Stimulated activated effector memory CD8-positive, alpha-beta T cell treated with anti-CD3 and anti-CD28 coated beads, Interleukin-12 subunit alpha, Interleukin-12 subunit beta, amount 100 ng/mL, for 72 hours (primary cell): Measurements from ENCODE around the gene CDH26.
"Not testable (repeated sequence)": the region's sequence is repeated elsewhere in the genome, so short reads cannot be mapped to it uniquely, and the experiment has no call there.

ENCODE experiments used
- ATAC-seq: fragments of 150-1000 bp; cut with Tn5 transposase; 2 replicates; pipeline ENCODE4 v1.10.0; 2021
- DNase-seq, 2 donors: peaks; one replicate each; pipeline ENCODE4 v3.0.0; 2021 to 2022; ENCODE audit warnings: low spot score in 2 of 2
- H3K27ac Mint-ChIP-seq: one replicate; pipeline ENCODE4 v1.8.0; 2022; ENCODE audit warnings: mild to moderate bottlenecking, mixed read lengths
- H3K36me3 Mint-ChIP-seq: one replicate; pipeline ENCODE4 v1.8.0; 2022; ENCODE audit warnings: mild to moderate bottlenecking, mixed read lengths
- H3K4me1 Mint-ChIP-seq: one replicate; pipeline ENCODE4 v1.8.0; 2022; ENCODE audit warnings: mixed read lengths
- H3K4me3 Mint-ChIP-seq: one replicate; pipeline ENCODE4 v1.8.0; 2022; ENCODE audit warnings: mild to moderate bottlenecking, mixed read lengths
- H3K9me3 Mint-ChIP-seq: one replicate; pipeline ENCODE4 v1.8.0; 2022; ENCODE audit warnings: mixed read lengths

CDH26 gene

GRCh38 chr20:60036346-60036745, 78.1 kb downstream of the CDH26 start:
- ATAC-seq, result no peak
- Mint-ChIP-seq H3K4me1 (no peaks in the 10 kb centered on the region), H3K4me3 (no peak overlapping the region), H3K9me3 (no peaks in the 10 kb centered on the region), H3K27ac (no peak overlapping the region), H3K36me3 (no peaks in the 10 kb centered on the region)
- DNase-seq, result no peak

- no peaks in the 10 kb centered on the region for H3K36me3 Mint-ChIP-seq
- peak in 1 of 2 donors; percentile 38 for DNase-seq
- no peak overlapping the region for H3K4me3 Mint-ChIP-seq
- no peaks in the 10 kb centered on the region for H3K9me3 Mint-ChIP-seq
- H3K27ac Mint-ChIP-seq, result no peak overlapping the region
- H3K4me1 Mint-ChIP-seq, result no peaks in the 10 kb centered on the region
- ATAC-seq, result peak; percentile 13
Observed at GRCh38 chr20:60036746-60037499, 78.7 kb downstream of the CDH26 start.

- Mint-ChIP-seq H3K27ac (no peak overlapping the region), H3K36me3 (no peaks in the 10 kb centered on the region), H3K9me3 (no peaks in the 10 kb centered on the region), H3K4me1 (no peaks in the 10 kb centered on the region), H3K4me3 (no peak overlapping the region)
- ATAC-seq, result no peak
- peak in 1 of 2 donors; percentile 10 for DNase-seq
Observed at GRCh38 chr20:60038400-60039008, 80.3 kb downstream of the CDH26 start.

GRCh38 chr20:60039526-60039925, 81.3 kb downstream of the CDH26 start:
- H3K27ac Mint-ChIP-seq, result no peak overlapping the region
- no peaks in the 10 kb centered on the region for H3K36me3 Mint-ChIP-seq
- ATAC-seq, result no peak
- H3K4me3 Mint-ChIP-seq, result no peak overlapping the region
- H3K4me1 Mint-ChIP-seq, result no peaks in the 10 kb centered on the region
- no peaks in the 10 kb centered on the region for H3K9me3 Mint-ChIP-seq
- DNase-seq, result no peak

GRCh38 chr20:60040471-60041162, 82.4 kb downstream of the CDH26 start:
- Mint-ChIP-seq H3K36me3 (no peaks in the 10 kb centered on the region), H3K4me1 (no peaks in the 10 kb centered on the region), H3K4me3 (no peak overlapping the region), H3K27ac (no peak overlapping the region), H3K9me3 (no peaks in the 10 kb centered on the region)
- ATAC-seq, result no peak
- no peak for DNase-seq

- not testable (repeated sequence) for DNase-seq, H3K9me3 Mint-ChIP-seq, ATAC-seq, H3K4me3 Mint-ChIP-seq, H3K36me3 Mint-ChIP-seq, H3K27ac Mint-ChIP-seq, H3K4me1 Mint-ChIP-seq
Observed at GRCh38 chr20:60041436-60042165, 83.4 kb downstream of the CDH26 start.

GRCh38 chr20:60043435-60043834, 85.2 kb downstream of the CDH26 start:
- ATAC-seq (no peak), DNase-seq (no peak)
- Mint-ChIP-seq H3K27ac (no peak overlapping the region), H3K9me3 (no peaks in the 10 kb centered on the region), H3K4me1 (no peaks in the 10 kb centered on the region), H3K4me3 (no peak overlapping the region), H3K36me3 (no peaks in the 10 kb centered on the region)

GRCh38 chr20:60046011-60046413, 87.8 kb downstream of the CDH26 start:
- DNase-seq, result no peak
- Mint-ChIP-seq H3K9me3 (no peaks in the 10 kb centered on the region), H3K27ac (no peak overlapping the region), H3K36me3 (no peaks in the 10 kb centered on the region), H3K4me3 (no peak overlapping the region), H3K4me1 (no peaks in the 10 kb centered on the region)
- ATAC-seq, result no peak

- no peak overlapping the region for H3K27ac Mint-ChIP-seq
- H3K4me1 Mint-ChIP-seq, result no peaks in the 10 kb centered on the region
- H3K4me3 Mint-ChIP-seq, result no peak overlapping the region
- no peaks in the 10 kb centered on the region for H3K9me3 Mint-ChIP-seq
- H3K36me3 Mint-ChIP-seq, result no peaks in the 10 kb centered on the region
- ATAC-seq, result no peak
- no peak for DNase-seq
Observed at GRCh38 chr20:60046436-60046835, 88.2 kb downstream of the CDH26 start.

- DNase-seq (no peak), ATAC-seq (no peak)
- H3K4me1 Mint-ChIP-seq, result no peaks in the 10 kb centered on the region
- no peak overlapping the region for H3K4me3 Mint-ChIP-seq
- H3K9me3 Mint-ChIP-seq, result no peaks in the 10 kb centered on the region
- H3K27ac Mint-ChIP-seq, result no peak overlapping the region
- no peaks in the 10 kb centered on the region for H3K36me3 Mint-ChIP-seq
Observed at GRCh38 chr20:60046860-60047259, 88.6 kb downstream of the CDH26 start.

GRCh38 chr20:60048634-60049521, 90.7 kb downstream of the CDH26 start:
- H3K27ac Mint-ChIP-seq, result no peak overlapping the region
- no peaks in the 10 kb centered on the region for H3K36me3 Mint-ChIP-seq
- H3K4me1 Mint-ChIP-seq, result no peaks in the 10 kb centered on the region
- DNase-seq (no peak), ATAC-seq (no peak)
- H3K4me3 Mint-ChIP-seq, result no peak overlapping the region
- H3K9me3 Mint-ChIP-seq, result no peaks in the 10 kb centered on the region

- Mint-ChIP-seq H3K4me1 (peaks cover 2% of the 10 kb centered on the region), H3K36me3 (no peaks in the 10 kb centered on the region), H3K4me3 (no peak overlapping the region), H3K27ac (no peak overlapping the region), H3K9me3 (no peaks in the 10 kb centered on the region)
- no peak for DNase-seq
- ATAC-seq, result no peak
Observed at GRCh38 chr20:60049601-60050000, 91.4 kb downstream of the CDH26 start.

GRCh38 chr20:60050193-60050947, 92.1 kb downstream of the CDH26 start:
- Mint-ChIP-seq H3K9me3 (no peaks in the 10 kb centered on the region), H3K27ac (no peak overlapping the region), H3K4me3 (no peak overlapping the region), H3K36me3 (no peaks in the 10 kb centered on the region), H3K4me1 (peaks cover 10% of the 10 kb centered on the region)
- no peak for DNase-seq
- no peak for ATAC-seq

- Mint-ChIP-seq H3K36me3 (no peaks in the 10 kb centered on the region), H3K9me3 (no peaks in the 10 kb centered on the region), H3K4me3 (no peak overlapping the region), H3K4me1 (peaks cover 25% of the 10 kb centered on the region), H3K27ac (no peak overlapping the region)
- no peak for DNase-seq
- ATAC-seq, result no peak
Observed at GRCh38 chr20:60051911-60052310, 93.7 kb downstream of the CDH26 start.
